MG63 (cell line): ENCODE data around the gene MYOM3. TPM values are rescaled to one million over a fixed set of nuclear protein-coding genes. Genes with fewer than 3 reads are reported as not detected.

ENCODE experiments used
- DNase-seq: peaks from one replicate; pipeline ENCODE4 v3.0.0-alpha.2; 2020
- H3K27me3 ChIP-seq: fragments of 250-450 bp; sonication (Bioruptor Pico); 2 replicates; pipeline ENCODE4 v1.5.1; 2020; ENCODE audit warnings: mild to moderate bottlenecking, moderate library complexity
- H3K36me3 ChIP-seq: fragments of 250-450 bp; sonication (Bioruptor Pico); 2 replicates; pipeline ENCODE4 v1.5.1; 2020; ENCODE audit warnings: mild to moderate bottlenecking, moderate library complexity
- H3K4me3 ChIP-seq: fragments of 250-450 bp; sonication (Bioruptor Pico); 2 replicates; pipeline ENCODE4 v1.5.1; 2020; ENCODE audit warnings: mild to moderate bottlenecking, moderate library complexity
- H3K9me3 ChIP-seq: fragments of 250-450 bp; sonication (Bioruptor Pico); 2 replicates; pipeline ENCODE4 v1.5.1; 2020; ENCODE audit warnings: mild to moderate bottlenecking, moderate library complexity
- total RNA-seq: library from RNA; depleted of rRNA; stranded (reverse); fragments of >200 nt; shearing (Covaris generic); gene quantifications from 2 replicates; pipeline ENCODE4 v1.2.3, GENCODE V29; 2014; ENCODE audit warnings: low replicate concordance

The MYOM3 gene
- total RNA-seq, 1 experiment from 2014 or later, result 0.13 TPM

GRCh38 chr1:24093732-24094131, 18.2 kb downstream of the MYOM3 start:
- Histone ChIP-seq H3K36me3 (no peaks in the 10 kb centered on the region), H3K27me3 (no peaks in the 10 kb centered on the region), H3K9me3 (no peaks in the 10 kb centered on the region), H3K4me3 (no peak overlapping the region)
- DNase-seq, result no peak

- H3K4me3 ChIP-seq, result no peak overlapping the region
- H3K9me3 ChIP-seq, result no peaks in the 10 kb centered on the region
- no peaks in the 10 kb centered on the region for H3K36me3 ChIP-seq
- no peak for DNase-seq
- no peaks in the 10 kb centered on the region for H3K27me3 ChIP-seq
These were observed 19.0 kb downstream of the MYOM3 start for GRCh38 chr1:24092979-24093378.

GRCh38 chr1:24091971-24092482, 19.9 kb downstream of the MYOM3 start:
- DNase-seq, result no peak
- Histone ChIP-seq H3K27me3 (no peaks in the 10 kb centered on the region), H3K36me3 (no peaks in the 10 kb centered on the region), H3K4me3 (no peak overlapping the region), H3K9me3 (no peaks in the 10 kb centered on the region)

GRCh38 chr1:24090736-24091135, 21.2 kb downstream of the MYOM3 start:
- Histone ChIP-seq H3K27me3 (no peaks in the 10 kb centered on the region), H3K9me3 (no peaks in the 10 kb centered on the region), H3K4me3 (no peak overlapping the region), H3K36me3 (no peaks in the 10 kb centered on the region)
- DNase-seq, result no peak

GRCh38 chr1:24089743-24090555, 22.0 kb downstream of the MYOM3 start:
- no peak overlapping the region for H3K4me3 ChIP-seq
- H3K27me3 ChIP-seq, result no peaks in the 10 kb centered on the region
- no peaks in the 10 kb centered on the region for H3K36me3 ChIP-seq
- H3K9me3 ChIP-seq, result no peaks in the 10 kb centered on the region
- DNase-seq, result no peak

- H3K27me3 ChIP-seq, result no peaks in the 10 kb centered on the region
- H3K4me3 ChIP-seq, result no peak overlapping the region
- no peaks in the 10 kb centered on the region for H3K9me3 ChIP-seq
- H3K36me3 ChIP-seq, result no peaks in the 10 kb centered on the region
- DNase-seq, result no peak
These were observed 22.8 kb downstream of the MYOM3 start for GRCh38 chr1:24089027-24089742.

GRCh38 chr1:24086466-24086865, 25.5 kb downstream of the MYOM3 start:
- Histone ChIP-seq H3K4me3 (no peak overlapping the region), H3K27me3 (no peaks in the 10 kb centered on the region), H3K9me3 (no peaks in the 10 kb centered on the region), H3K36me3 (no peaks in the 10 kb centered on the region)
- DNase-seq, result no peak

GRCh38 chr1:24085546-24085945, 26.4 kb downstream of the MYOM3 start:
- Histone ChIP-seq H3K36me3 (no peaks in the 10 kb centered on the region), H3K27me3 (no peaks in the 10 kb centered on the region), H3K9me3 (no peaks in the 10 kb centered on the region), H3K4me3 (no peak overlapping the region)
- peak; percentile 57 for DNase-seq

- H3K36me3 ChIP-seq, result no peaks in the 10 kb centered on the region
- no peaks in the 10 kb centered on the region for H3K27me3 ChIP-seq
- no peaks in the 10 kb centered on the region for H3K9me3 ChIP-seq
- no peak overlapping the region for H3K4me3 ChIP-seq
- DNase-seq, result no peak
These were observed 26.9 kb downstream of the MYOM3 start for GRCh38 chr1:24085007-24085406.

- no peaks in the 10 kb centered on the region for H3K9me3 ChIP-seq
- H3K27me3 ChIP-seq, result no peaks in the 10 kb centered on the region
- no peak overlapping the region for H3K4me3 ChIP-seq
- H3K36me3 ChIP-seq, result no peaks in the 10 kb centered on the region
- DNase-seq, result no peak
These were observed 27.9 kb downstream of the MYOM3 start for GRCh38 chr1:24084050-24084449.

- DNase-seq, result no peak
- Histone ChIP-seq H3K9me3 (no peaks in the 10 kb centered on the region), H3K27me3 (no peaks in the 10 kb centered on the region), H3K4me3 (no peak overlapping the region), H3K36me3 (no peaks in the 10 kb centered on the region)
These were observed 29.6 kb downstream of the MYOM3 start for GRCh38 chr1:24082372-24082771.

GRCh38 chr1:24081190-24081589, 30.7 kb downstream of the MYOM3 start:
- Histone ChIP-seq H3K9me3 (no peaks in the 10 kb centered on the region), H3K4me3 (no peak overlapping the region), H3K36me3 (no peaks in the 10 kb centered on the region), H3K27me3 (no peaks in the 10 kb centered on the region)
- no peak for DNase-seq

- H3K27me3 ChIP-seq, result no peaks in the 10 kb centered on the region
- H3K9me3 ChIP-seq, result no peaks in the 10 kb centered on the region
- no peak for DNase-seq
- no peak overlapping the region for H3K4me3 ChIP-seq
- no peaks in the 10 kb centered on the region for H3K36me3 ChIP-seq
These were observed 31.8 kb downstream of the MYOM3 start for GRCh38 chr1:24080131-24080530.

- Histone ChIP-seq H3K27me3 (no peaks in the 10 kb centered on the region), H3K4me3 (no peak overlapping the region), H3K36me3 (no peaks in the 10 kb centered on the region), H3K9me3 (no peaks in the 10 kb centered on the region)
- DNase-seq, result no peak
These were observed 34.5 kb downstream of the MYOM3 start for GRCh38 chr1:24077278-24077978.

- no peaks in the 10 kb centered on the region for H3K9me3 ChIP-seq
- DNase-seq, result no peak
- H3K36me3 ChIP-seq, result no peaks in the 10 kb centered on the region
- H3K4me3 ChIP-seq, result no peak overlapping the region
- H3K27me3 ChIP-seq, result no peaks in the 10 kb centered on the region
These were observed 36.0 kb downstream of the MYOM3 start for GRCh38 chr1:24075946-24076345.

GRCh38 chr1:24075590-24075854, 36.4 kb downstream of the MYOM3 start:
- H3K27me3 ChIP-seq, result no peaks in the 10 kb centered on the region
- H3K36me3 ChIP-seq, result no peaks in the 10 kb centered on the region
- no peak overlapping the region for H3K4me3 ChIP-seq
- no peaks in the 10 kb centered on the region for H3K9me3 ChIP-seq
- no peak for DNase-seq

GRCh38 chr1:24074817-24075589, 36.9 kb downstream of the MYOM3 start:
- Histone ChIP-seq H3K27me3 (no peaks in the 10 kb centered on the region), H3K4me3 (no peak overlapping the region), H3K36me3 (no peaks in the 10 kb centered on the region), H3K9me3 (no peaks in the 10 kb centered on the region)
- no peak for DNase-seq
